Upper lobe of right lung (tissue), 1 donor: ENCODE results near the gene STXBP5. TPM values are rescaled to one million over a fixed set of nuclear protein-coding genes. Genes with fewer than 3 reads are reported as not detected.

Source experiments
- ATAC-seq: fragments of 200-7000 bp; cut with Tn5 transposase; one replicate; pipeline ENCODE4 v1.9.1; 2020; ENCODE audit warnings: mild to moderate bottlenecking, moderate library complexity
- DNase-seq: peaks from one replicate; pipeline ENCODE4 v3.0.0-alpha.2; 2020
- H3K27ac ChIP-seq: fragments of 200-600 bp; one replicate; pipeline ENCODE4 v1.8.0; 2022
- H3K27me3 ChIP-seq: fragments of 200-600 bp; one replicate; pipeline ENCODE4 v1.8.0; 2022; ENCODE audit warnings: mild to moderate bottlenecking
- H3K36me3 ChIP-seq: fragments of 200-600 bp; one replicate; pipeline ENCODE4 v1.8.0; 2022
- H3K4me1 ChIP-seq: fragments of 200-600 bp; one replicate; pipeline ENCODE4 v1.8.0; 2022
- H3K4me3 ChIP-seq: fragments of 200-600 bp; one replicate; pipeline ENCODE4 v1.8.0; 2022; ENCODE audit warnings: mild to moderate bottlenecking
- H3K9me3 ChIP-seq: fragments of 200-600 bp; one replicate; pipeline ENCODE4 v1.8.0; 2022
- intact Hi-C: fragments of 100-400 bp; cut with DNase I; formaldehyde crosslinking; loops from one replicate; pipeline ENCODE4 v1.11.0; 2022
- total RNA-seq: library from RNA; stranded (reverse); fragmentation: NEBNext Ultra II Directional; extraction: Animal tissue kit (Norgen Biotek cat#: 25700); gene quantifications from one replicate; pipeline ENCODE4 v1.2.1, GENCODE V29; 2021
- TF ChIP-seq, protein P1 (sequence below): fragments of 200-600 bp; IDR thresholded peaks from one replicate; pipeline ENCODE4 v1.8.0; 2022; ENCODE audit warnings: antibody characterized with exemption
- donor health status: DM: no; HTN: yes; CAD: no; lungs with severe emphysema.

STXBP5 gene
- total RNA-seq, 1 donor from 2014 or later, result 22.1 TPM

DNA sequence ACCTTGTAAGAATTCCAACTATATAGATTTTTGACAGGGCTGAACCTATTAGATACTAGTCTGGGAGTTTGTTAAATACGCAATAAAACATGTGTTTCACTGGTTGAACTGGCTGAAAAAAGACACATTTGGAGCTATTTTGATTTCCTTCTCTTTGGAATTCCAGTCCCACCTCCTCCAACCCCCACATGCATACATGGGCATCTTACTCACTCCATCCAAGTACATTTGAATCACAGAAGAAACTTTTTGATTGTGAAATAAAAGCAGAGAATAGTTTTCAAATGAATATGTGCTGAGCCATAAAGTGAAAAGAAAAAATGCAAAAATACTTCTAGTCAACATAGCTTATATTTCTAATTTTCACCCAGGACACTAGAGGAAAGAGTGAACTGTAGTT lies 33.9 kb upstream of the STXBP5 start:
- ATAC-seq, result no peak
- TF ChIP-seq, protein P1, sequence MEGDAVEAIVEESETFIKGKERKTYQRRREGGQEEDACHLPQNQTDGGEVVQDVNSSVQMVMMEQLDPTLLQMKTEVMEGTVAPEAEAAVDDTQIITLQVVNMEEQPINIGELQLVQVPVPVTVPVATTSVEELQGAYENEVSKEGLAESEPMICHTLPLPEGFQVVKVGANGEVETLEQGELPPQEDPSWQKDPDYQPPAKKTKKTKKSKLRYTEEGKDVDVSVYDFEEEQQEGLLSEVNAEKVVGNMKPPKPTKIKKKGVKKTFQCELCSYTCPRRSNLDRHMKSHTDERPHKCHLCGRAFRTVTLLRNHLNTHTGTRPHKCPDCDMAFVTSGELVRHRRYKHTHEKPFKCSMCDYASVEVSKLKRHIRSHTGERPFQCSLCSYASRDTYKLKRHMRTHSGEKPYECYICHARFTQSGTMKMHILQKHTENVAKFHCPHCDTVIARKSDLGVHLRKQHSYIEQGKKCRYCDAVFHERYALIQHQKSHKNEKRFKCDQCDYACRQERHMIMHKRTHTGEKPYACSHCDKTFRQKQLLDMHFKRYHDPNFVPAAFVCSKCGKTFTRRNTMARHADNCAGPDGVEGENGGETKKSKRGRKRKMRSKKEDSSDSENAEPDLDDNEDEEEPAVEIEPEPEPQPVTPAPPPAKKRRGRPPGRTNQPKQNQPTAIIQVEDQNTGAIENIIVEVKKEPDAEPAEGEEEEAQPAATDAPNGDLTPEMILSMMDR, result no peak

DNA sequence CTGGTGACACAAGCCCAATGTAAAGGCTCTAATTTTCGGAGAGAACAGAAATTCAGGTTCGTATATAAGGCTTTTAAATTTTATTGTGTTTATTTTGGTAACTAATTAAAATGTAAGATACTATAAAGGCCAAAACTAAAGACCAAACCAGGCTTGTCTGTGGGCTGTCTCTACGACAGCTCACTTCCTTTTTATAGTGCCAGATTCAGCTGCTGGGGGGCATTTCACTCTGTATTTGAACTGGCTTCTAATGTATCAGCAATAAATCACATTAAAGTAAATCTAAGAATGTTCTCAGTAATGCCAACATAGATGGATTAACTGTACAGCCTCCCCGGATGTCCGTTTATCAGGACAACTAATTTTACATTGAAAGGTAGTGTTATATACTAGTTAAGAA lies 31.1 kb upstream of the STXBP5 start:
- Histone ChIP-seq H3K36me3 (no peaks in the 10 kb centered on the region), H3K27ac (no peak overlapping the region), H3K4me1 (no peaks in the 10 kb centered on the region), H3K9me3 (no peaks in the 10 kb centered on the region), H3K27me3 (no peaks in the 10 kb centered on the region), H3K4me3 (no peak overlapping the region)
- TF ChIP-seq, protein P1, result no peak
- DNase-seq (no peak), ATAC-seq (no peak)
- intact Hi-C loops, result no loop called here

More for the DNA sequence above, 33.9 kb upstream of the STXBP5 start:
- Histone ChIP-seq H3K4me1 (no peaks in the 10 kb centered on the region), H3K9me3 (no peaks in the 10 kb centered on the region), H3K27me3 (no peaks in the 10 kb centered on the region), H3K4me3 (no peak overlapping the region), H3K36me3 (no peaks in the 10 kb centered on the region), H3K27ac (no peak overlapping the region)
- intact Hi-C loops, result no loop called here
- no peak for DNase-seq

DNA sequence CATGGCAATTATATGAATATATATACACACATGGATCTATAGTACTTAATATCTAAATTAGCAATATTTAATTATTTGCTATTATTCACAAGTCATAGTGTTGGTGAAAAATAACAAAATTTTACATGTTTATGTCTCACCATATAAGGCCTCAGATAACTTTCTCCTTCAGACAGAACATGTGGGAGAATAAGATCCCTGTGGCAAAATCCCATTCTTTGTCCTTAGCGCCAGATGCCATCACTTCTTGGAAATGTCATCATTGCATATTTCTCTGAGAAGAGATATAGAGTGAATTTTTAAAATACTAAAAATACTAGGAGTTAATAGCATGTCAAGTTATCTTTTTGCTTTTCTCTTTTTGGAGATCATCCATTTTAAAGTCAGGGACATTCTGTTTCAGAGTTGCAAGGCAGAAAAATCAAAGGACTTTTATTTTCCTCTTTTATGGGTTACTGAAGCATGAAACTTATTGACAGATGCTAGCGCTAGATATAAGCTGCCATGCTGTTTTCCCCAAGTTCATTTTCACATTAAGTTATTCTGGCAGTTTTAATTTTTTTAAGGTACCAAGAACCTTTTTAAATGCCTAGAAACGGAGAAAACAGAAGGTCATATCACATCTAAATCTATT lies 30.4 kb upstream of the STXBP5 start:
- intact Hi-C loops, result no loop called here
- no peak for ATAC-seq

DNA sequence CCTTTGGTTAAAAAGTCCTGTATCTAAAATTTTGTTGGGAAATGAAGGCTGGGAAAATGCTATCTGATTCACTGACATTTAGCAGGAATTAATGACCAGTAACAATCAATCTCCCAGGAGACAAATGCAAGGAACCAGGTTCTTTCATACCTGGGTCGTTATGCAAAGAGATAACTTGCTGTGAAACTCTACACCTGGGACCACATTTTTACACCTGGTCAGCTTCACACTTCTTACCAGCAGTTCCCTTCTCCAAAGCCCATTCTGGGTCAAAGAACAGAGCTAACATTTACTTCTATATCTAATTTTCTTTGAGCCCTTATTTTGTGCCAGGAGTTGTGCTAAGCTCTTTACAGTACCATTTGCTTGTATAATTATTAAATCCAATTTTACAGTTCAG lies 27.4 kb upstream of the STXBP5 start:
- Histone ChIP-seq H3K4me1 (no peaks in the 10 kb centered on the region), H3K27ac (no peak overlapping the region), H3K36me3 (no peaks in the 10 kb centered on the region), H3K4me3 (no peak overlapping the region), H3K9me3 (no peaks in the 10 kb centered on the region), H3K27me3 (no peaks in the 10 kb centered on the region)
- DNase-seq (no peak), ATAC-seq (no peak)
- intact Hi-C loops, result no loop called here
- TF ChIP-seq, protein P1, result no peak

More for the DNA sequence above, 30.4 kb upstream of the STXBP5 start:
- no peak for DNase-seq
- Histone ChIP-seq H3K27me3 (no peaks in the 10 kb centered on the region), H3K36me3 (no peaks in the 10 kb centered on the region), H3K4me3 (no peak overlapping the region), H3K27ac (no peak overlapping the region), H3K9me3 (no peaks in the 10 kb centered on the region), H3K4me1 (no peaks in the 10 kb centered on the region)
- TF ChIP-seq, protein P1, result no peak

DNA sequence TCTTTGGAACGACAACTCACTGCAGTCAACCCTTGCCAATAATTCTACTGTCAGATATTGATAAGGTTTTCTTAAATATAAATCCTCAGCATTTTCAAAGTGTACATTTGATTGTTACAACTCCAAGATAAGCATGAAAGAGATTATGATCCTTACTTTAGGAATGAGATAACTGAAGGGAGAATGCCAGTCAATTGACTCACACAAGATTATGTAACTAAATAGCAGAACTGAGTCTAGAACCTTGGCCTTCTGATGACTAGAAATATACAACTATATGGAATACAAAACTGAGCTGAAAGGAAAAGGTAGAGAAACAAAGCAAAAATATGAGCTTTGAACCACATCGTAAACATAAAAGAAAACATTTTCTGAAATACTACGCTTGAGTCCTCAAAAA lies 26.9 kb upstream of the STXBP5 start:
- Histone ChIP-seq H3K4me3 (no peak overlapping the region), H3K27me3 (no peaks in the 10 kb centered on the region), H3K27ac (no peak overlapping the region), H3K36me3 (no peaks in the 10 kb centered on the region), H3K9me3 (no peaks in the 10 kb centered on the region), H3K4me1 (no peaks in the 10 kb centered on the region)
- ATAC-seq (no peak), DNase-seq (no peak)
- TF ChIP-seq, protein P1, result no peak
- intact Hi-C loops, result no loop called here

DNA sequence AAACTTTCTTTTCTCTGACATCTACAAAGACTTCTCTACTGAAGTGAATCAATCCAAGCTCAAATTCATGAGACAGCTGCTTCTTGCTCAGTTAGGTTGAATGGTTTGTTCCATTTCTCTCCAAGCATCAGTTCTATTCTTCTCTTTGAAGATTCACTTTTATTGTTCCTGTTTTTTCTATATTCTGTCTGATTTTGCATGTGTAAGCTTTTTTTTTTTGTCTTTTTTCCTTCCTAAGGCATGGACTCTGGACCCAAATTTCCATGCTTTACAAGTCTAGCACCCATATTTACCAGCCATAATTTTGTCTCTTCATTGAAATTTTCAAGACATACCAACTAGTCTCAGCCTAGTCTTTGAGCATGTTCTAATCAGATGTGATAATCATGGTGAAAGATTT lies 25.9 kb upstream of the STXBP5 start:
- no peak for DNase-seq
- H3K36me3 ChIP-seq, result no peaks in the 10 kb centered on the region
- intact Hi-C loops, result no loop called here
- H3K27ac ChIP-seq, result no peak overlapping the region
- ATAC-seq, result no peak
- H3K4me1 ChIP-seq, result no peaks in the 10 kb centered on the region
- H3K4me3 ChIP-seq, result no peak overlapping the region
- TF ChIP-seq, protein P1, result no peak
- H3K27me3 ChIP-seq, result no peaks in the 10 kb centered on the region
- H3K9me3 ChIP-seq, result no peaks in the 10 kb centered on the region
